Stimulated activated CD4-positive, alpha-beta T cell treated with anti-CD3 and anti-CD28 coated beads, Interleukin-15, amount 100 ng/mL, for 1 hour (primary cell): ENCODE data around the gene XYLT1.
"Not testable (repeated sequence)": the region's sequence is repeated elsewhere in the genome, so short reads cannot be mapped to it uniquely, and the experiment has no call there.

Source experiments
- DNase-seq, 2 donors: peaks; one replicate each; pipeline ENCODE4 v3.0.0-alpha.2; 2020; ENCODE audit warnings: low read depth in 1 of 2, low spot score in 1 of 2

Gene XYLT1

DNA sequence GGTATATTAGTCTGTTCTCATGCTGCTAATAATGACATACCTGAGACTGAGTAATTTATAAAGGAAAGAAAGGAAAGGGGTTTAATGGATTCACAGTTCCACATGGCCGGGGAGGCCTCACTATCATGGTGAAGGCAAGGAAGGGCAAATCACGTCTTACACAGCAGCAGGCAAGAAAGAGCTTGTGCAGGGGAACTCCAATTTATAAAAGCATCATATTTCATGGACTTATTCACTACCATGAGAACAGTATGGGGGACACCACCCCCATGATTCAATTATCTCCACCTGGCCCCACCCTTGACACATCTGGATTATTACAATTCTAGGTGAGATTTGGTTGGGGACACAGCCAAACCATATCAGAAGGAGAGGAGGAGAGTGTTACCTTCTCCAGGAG lies 17.7 kb upstream of the XYLT1 start:
- no peak for DNase-seq

DNA sequence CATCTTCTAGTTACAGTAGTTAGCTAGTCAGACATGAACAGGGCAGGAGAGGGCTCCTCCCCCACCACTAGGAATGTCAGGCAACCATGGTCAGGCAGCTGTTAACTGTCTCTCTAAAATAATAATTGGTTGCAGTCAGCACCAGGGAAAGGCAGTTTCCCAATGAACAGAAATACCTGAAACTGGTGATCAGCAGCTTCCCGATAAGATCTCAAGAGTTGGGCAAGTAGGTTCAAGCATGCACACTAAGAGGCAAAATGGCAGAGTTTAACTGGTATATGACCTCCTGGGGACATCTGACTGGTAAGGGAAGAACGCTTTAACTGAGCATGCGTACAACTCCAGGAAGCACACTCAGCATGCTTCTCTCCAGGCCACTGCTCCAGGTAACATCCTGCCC lies 12.6 kb upstream of the XYLT1 start:
- DNase-seq: no peak

DNA sequence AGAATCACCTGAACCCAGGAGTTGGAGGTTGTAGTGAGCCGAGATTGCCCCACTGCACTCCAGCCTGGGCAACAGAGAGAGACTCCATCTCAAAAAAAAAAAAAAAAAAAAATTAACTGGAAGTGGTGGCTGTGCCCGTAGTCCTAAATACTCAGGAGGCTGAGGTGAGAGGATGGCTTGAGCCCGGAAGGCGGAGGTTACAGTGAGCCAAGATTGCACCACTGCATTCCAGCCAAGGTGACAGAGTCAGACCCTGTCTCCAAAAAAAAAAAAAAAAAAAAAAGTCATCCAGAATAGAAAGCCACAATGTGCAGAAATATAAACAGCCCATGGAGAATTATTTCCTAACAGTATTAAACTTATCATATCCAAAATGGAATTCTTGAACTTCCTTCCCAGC lies 11.6 kb upstream of the XYLT1 start:
- not testable (repeated sequence) for DNase-seq

DNA sequence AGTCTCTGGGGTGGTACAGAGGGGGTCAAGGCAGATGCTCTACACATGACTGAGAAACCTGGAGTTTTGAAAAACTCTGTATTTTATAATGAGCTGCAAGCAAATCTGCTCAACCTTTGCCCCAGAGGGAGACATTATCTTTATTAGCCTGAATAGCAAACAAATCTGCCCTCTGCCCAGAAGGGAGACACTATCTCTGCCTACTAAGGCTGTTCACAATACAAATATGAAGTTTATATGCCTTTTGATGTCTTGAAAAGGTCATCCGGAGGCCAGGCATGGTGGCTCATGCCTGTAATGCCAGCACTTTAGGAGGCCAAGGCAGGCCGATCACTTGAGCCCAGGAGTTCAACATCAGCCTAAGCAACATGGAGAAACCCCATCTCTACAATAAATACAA lies 11.0 kb upstream of the XYLT1 start:
- DNase-seq: no peak

DNA sequence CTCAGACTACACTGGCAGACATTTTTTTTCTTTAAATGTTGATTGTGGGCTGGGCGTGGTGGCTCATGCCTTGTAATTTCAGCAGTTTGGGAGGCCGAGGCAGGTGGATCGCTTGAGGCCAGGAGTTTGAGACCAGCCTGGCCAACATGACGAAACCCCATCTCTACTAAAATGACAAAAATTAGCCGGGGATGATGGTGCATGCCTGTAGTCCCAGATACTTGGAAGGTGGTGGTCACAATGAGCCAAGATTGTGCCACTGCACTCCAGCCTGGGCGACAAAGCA lies 6.4 kb upstream of the XYLT1 start:
- DNase-seq: not testable (repeated sequence)

DNA sequence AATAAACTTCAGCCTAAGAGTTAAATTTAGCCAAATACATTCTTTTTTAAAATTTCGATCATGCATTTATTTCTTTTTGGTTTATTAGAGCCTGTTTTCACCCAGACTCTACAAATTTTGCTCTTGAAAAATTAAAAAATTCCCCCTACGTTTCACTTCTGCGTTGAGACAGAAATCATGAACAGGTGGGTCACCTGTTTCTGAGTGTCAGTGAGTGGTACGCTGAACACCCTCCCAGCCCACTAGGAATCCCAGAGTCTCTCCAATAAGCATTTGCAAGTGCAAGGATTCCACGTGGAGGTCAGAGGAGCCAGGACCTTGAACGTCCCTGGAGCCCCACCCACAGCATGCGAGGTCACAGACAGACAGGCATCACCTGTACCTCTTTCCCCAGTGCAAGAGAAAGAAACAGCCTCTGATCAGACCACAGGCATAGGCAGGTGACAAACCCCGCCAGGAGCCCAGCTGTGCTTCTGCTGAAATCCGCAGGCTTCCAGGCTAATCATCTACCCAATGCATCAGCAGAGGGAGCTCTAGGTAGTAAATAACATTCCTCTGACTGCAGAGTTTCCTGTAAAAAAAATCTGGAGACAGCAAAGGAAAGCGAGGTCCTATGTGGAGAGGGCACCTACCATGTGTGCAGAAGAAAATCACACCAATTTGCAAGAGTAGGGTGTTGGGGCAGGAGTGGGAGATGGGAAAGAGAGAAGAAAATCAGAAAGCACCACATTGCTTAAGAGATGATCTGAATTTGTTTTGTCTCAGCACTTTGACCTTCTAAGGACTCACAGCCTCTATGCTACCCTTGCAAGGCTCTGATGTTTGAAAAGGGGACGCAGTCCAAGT lies 5.9 kb upstream of the XYLT1 start:
- DNase-seq: no peak

DNA sequence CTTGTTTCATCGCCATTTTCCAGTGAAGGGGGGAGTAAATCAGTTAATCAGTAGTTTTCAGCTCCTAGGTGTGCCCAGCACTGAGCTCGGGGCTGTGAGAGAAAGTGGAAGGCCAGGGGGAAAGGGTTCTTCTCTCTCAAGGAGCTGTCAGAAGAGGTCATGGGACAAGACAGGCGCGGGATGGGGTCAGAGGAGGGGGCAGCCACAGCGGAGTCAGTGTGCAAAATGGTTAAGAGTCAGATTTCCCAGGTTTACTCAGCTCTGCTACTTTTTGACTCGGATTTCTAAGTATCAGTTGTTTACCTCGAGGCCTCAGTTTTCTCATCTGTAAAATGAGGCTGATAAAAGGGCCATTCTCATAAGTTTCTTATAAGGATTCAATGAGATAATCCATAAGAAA lies 4.3 kb upstream of the XYLT1 start:
- DNase-seq: no peak

DNA sequence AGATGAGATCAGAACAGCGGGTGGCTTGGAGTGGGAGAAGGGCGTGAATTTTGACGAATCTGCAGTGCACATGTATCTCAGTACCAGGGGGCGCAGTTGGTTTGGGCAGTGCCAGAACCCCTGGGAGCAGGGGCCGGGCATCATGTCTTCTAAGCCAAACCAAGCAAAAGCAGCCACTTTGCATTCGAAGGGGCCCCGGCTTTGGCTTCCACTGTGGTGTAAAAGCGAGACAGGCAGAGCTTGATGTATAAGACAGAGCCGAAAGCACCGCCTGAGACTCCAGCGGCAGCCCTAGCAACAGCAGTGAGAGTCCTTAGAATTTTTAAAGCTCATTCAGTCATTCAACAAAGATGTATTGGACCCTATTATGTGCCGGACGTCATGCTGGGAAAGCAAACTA lies 3.8 kb upstream of the XYLT1 start:
- no peak for DNase-seq

DNA sequence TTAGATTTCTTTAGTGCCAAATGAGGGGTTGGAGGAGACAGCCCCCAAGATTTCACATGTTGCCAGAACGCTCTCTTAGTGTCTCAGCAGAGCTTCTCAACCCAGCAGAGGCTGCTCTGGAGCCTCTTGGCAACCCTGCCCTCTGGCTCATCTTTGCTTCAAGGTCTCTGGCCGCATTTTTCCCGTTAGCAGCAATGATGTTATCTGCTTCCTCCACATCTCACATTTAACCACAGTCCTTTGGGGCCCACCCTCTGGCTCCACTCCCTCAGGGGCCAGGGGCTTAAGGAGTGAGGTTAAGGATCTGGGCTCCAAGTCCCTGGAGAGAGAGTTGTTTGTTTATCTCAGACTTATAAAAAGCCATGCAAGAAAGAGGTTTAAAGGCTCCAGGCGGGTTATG lies 3.3 kb upstream of the XYLT1 start:
- no peak for DNase-seq

DNA sequence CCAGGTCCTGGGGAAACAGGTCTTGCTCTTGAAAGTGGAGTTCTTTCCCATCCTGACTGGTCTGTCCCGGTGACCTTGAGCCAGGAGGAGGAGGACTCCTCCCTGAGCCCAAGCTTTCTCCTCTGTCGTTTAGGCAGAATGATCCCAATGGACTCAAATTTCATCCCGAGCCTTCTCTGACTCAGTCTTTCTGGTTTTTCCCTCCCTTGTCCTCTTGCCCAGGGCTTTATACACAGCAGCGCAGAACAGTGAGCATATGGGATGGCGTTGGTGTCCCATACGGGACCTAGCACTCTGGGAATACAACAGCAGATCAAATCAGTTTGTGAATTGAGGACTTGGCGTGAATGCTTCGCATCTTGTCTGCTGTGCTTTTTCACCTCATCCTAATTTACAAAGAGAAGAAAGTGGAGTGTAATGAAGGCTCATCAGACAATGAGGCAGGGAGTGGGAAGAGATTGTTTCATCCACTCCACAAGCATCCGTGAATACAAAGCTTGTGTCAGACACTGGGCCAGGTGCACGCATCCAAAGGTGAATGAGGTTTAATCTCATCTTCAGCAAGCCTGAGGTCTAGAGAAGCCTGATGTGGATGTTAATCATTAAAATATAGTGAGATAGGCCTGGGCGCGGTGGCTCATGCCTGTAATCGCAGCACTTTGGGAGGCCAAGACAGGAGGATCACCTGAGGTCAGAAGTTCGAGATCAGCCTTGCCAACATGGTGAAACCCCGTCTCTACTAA lies 1.1 kb upstream of the XYLT1 start:
- no peak for DNase-seq

DNA sequence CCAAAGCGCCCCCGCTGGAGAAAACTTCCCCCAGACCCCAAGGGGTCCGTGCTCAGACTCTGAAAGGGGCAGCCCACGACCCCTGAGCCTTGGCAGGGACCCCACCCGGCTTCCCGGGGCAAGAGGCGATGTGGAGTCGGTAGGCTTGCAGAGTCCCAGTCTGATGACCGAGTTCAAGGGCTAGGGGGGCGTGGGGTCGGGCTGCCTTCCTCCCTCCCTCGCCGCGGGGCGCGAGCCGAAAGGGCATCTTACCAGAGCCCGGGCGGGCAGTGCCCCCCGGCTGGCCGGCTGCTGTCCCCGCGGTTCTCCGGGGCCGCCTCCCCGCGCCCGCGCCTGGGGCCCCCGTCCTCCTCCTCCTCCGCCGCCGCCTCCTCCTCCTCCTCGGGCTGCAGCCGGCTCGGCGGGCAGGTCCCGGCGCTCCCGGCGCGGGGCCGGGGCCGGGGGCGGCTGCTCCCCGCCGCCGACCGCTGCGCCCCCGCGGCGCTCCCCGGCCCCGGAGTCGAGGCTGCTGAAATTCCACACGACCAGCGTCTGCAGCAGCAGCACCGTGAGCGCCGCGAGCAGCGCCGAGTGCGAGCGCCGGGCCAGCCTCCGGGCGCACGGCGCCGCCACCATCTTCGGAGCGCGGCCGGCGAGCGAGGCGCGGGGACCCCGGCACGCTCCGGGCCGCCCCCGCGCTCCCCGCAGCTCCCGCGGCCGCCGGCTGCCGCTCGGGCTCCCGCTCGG lies 415 bp downstream of the XYLT1 start:
- no peak for DNase-seq

DNA sequence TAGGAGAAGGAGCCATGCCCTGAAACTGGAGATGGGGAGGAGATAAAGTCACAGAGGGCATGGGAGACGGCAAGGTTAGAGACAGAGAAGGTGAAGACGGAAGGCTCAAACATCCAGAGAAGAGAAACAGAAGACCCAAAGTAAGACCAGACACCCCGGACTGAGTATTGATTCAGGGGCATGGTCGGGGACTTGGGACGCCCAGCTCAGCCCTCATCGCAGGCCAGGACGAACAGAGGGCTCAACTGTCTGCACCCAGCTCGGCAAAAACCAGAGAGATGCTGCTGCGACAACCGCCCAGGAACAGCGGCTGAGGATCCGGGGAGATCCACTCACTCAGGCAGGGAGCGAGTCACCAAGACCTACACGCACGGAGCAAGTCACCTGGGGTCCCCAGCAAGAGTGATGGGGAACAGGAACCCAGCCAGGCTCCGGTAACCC lies 999 bp downstream of the XYLT1 start:
- no peak for DNase-seq

DNA sequence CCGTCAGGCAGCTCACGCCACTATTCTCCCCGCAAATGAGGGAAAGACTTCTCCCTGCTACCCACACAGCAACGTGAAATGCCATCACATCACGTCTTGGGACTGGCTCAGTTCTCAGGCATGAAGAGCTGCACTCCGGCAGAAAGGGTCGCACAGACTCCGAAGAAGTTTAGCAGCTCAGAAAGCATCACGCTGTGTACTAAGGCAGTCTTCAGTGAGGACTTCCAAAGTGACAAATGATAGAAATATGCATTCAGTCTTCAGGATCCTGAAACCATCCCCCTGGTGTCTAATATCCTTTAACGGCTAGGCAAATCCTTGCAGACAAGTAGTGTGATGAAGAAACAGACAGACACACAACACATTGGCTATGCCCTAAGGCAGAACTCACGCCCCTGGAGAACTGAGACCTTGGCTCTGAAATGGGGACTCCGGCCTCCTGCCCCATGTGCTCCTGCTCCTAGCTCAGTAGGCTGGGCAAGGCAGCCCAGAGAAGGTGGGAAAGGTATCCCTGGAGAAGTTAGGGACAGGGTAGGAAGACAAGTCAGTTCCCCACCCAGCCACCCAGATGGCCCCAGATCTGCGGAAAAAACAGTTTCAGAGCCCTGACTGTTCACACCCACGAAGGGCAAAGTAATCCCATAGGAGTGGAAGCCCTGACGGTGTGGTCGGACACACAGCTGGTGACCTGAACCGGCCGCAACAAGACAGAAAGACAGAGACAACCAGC lies 1.6 kb downstream of the XYLT1 start:
- no peak for DNase-seq

DNA sequence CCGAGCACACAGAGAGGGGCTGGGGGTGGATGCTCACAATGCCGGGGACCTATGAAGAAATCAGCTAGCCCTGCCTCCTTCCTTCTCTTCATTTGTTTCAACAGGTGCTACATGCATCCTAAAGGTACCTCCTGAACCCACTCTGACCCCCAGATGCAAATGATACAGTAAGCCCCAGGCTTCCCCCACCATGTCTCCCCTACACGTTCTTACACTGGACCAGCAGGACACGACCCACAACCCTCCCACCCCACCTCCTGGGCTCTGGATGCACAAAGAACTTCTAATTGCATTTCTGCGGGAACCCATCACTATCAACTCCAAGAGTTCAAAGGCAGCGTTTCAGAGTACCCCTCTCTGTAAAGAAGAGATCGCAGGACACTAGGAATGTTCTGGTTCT lies 2.1 kb downstream of the XYLT1 start:
- no peak for DNase-seq

DNA sequence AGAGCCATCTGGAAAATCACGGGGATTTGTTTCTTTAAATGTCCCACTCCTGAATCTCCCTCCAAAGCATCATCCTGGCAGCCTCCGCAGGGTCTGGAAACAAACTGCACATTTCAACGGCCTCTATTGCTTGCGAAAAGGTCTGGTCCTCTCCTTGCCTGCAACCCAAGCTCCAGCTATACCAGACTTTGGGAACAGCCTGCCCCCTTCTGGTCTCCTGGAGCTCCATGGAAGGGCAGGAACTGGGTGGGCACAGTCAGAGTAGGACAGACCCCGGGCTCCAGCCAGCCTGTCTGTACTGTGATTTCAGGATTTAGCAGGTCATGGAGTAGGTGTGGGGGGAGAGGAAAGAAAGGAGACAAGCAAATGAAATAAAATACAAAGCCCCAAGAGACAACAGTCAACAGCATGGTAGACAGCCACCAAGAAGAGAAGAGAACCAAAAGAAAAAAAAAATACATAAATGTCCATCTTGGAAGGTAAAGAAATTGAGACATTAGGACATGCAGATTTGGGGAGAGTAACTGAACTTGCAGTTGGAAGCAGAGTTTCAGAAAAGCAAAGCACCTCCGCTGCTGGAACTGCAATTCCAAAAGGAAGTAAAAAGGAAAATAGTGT lies 2.7 kb downstream of the XYLT1 start:
- no peak for DNase-seq

DNA sequence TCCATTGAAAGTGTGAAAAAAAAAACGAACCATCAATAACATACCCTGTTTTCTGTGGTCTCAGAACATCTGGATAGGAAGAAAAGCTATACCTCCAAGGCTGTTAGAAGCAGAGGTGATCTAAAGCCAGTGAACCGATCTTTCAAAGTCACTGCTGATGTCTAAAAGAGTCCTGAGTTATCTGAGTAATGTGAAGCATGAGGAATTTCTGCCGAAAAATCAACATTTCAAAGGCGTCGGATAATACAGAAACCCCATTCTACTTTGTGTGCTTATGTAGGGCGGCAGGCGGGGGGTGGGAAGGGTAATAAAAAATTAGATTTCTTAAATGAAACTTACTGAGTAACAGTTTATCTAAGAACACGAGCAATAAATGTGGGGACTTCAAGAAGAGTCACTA lies 3.9 kb downstream of the XYLT1 start:
- DNase-seq: no peak

DNA sequence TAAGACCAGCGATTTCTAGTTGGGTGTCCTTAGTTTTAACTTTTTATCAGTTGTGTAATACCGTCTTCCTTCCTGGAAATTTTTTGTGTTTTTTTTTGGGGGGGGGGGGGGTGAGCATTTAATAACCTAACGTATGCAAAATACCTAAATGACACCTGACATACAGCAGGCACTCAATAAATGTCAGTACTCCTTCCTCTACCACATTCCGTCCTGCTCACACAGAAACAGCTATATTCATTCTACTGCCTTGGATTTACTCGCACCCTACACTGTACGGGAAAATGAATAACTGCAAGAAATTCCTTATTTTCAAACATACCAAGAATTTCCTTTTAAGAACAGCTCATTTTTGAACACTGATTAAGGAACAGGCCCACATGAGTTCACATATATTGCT lies 5.3 kb downstream of the XYLT1 start:
- no peak for DNase-seq

DNA sequence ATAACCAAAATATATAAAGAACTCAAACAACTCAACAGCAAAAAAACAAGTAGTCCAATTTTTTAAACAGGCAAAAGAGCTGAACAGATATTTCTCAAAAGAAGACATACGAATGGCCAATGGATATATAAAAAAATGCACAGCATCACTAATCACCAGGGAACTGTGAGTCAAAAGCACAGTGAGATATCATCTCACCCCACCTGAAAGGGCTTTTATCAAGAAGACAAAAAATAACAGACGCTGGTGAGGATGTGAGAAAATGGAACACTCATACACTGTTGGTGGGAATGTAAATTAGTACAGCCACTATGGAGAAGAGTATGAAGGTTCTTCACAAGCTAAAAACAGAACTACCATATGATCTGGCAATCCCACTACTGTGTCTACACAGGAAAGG lies 7.4 kb downstream of the XYLT1 start:
- DNase-seq: no peak

DNA sequence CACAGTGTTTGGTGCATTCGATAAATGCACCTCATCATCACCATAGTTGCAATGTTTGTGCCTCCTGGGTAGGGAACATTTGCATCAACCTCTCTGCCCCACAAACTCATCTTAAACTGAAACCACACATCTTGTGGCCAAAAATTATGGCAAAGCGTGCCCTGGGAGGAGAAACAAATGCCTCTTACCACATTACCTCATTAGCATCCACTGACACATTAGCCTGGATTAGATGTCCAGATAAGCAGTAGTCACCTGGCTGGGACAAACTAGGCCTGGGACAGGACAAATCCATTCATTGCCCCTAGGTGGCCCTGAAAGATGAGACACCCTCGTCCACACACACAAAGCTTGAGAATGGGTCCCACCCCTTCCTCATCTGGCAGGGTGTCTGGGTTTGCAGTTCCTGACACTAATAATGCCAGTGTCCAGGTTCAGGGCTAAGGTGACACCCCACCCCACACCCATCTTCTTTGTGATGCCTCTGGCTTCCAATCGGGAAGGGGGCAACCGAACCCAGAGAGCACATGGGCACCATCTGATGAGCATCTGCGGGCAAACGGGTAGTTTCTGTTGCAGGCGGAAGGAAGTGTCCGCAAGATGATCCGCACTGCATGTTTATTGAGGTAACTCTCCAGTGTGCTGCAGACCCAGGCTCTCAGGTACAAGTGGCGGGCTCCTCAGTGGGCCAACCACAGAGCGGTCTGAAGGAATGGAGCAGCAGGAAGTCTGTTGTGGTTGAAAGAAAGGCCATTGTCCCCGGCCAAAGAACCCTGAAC lies 8.6 kb downstream of the XYLT1 start:
- DNase-seq: no peak

DNA sequence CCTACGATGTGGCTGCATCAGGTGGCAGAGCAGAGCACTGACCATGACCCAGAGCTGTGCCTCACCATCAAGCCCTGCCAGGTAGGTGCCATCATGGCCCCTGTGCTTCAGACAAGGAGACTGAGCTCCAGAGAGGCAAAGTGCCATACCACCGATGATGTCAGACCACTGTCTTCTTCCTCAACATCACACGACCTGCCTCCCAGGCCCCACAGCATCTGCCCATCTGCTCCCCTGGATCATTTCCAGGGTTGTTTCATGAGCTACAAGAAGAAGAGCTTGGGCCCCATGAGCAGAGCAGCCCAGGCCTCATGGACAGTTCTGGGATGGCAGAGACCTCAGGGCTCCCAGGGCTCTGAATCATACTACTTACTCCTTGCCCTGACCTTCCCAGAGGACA lies 9.9 kb downstream of the XYLT1 start:
- DNase-seq: no peak
